GM23338 (cell line): ENCODE measurements around the gene TMEM204. TPM values are rescaled to one million over a fixed set of nuclear protein-coding genes. Genes with fewer than 3 reads are reported as not detected.

ENCODE experiments used
- ATAC-seq: fragments of 200-7000 bp; cut with Tn5 transposase; 3 replicates; pipeline ENCODE4 v1.9.1; 2020
- DNase-seq: peaks from one replicate; pipeline ENCODE4 v3.0.0-alpha.2; 2015; ENCODE audit warnings: low spot score
- H2AFZ ChIP-seq: fragments of 200-600 bp; sonication (generic); 2 replicates; pipeline ENCODE4 v1.8.0; 2016; ENCODE audit warnings: antibody characterized with exemption, mild to moderate bottlenecking, moderate library complexity
- H3F3A ChIP-seq: fragments of 200-600 bp; sonication (generic); replicated peaks from 2 replicates; pipeline ENCODE4 v1.8.0; 2017; ENCODE audit warnings: antibody characterized with exemption, mixed run types, low read depth
- H3K27ac ChIP-seq: fragments of 200-600 bp; sonication (generic); 2 replicates; pipeline ENCODE4 v1.6.1; 2016; ENCODE audit warnings: low read depth
- H3K27me3 ChIP-seq: fragments of 200-600 bp; sonication (generic); 2 replicates; pipeline ENCODE4 v1.8.0; 2016; ENCODE audit warnings: mild to moderate bottlenecking, mixed run types, moderate library complexity; ENCODE audit not compliant: insufficient read depth
- H3K36me3 ChIP-seq: fragments of 200-600 bp; sonication (generic); 2 replicates; pipeline ENCODE4 v1.8.0; 2016; ENCODE audit warnings: mild to moderate bottlenecking; ENCODE audit not compliant: insufficient read depth
- H3K4me1 ChIP-seq: fragments of 200-600 bp; sonication (generic); 2 replicates; pipeline ENCODE4 v1.8.0; 2016; ENCODE audit warnings: mild to moderate bottlenecking, moderate library complexity; ENCODE audit not compliant: insufficient read depth
- H3K4me2 ChIP-seq: fragments of 200-600 bp; sonication (generic); 2 replicates; pipeline ENCODE4 v1.7.1; 2017; ENCODE audit warnings: mixed run types
- H3K4me3 ChIP-seq: fragments of 200-600 bp; sonication (generic); 2 replicates; pipeline ENCODE4 v1.6.1; 2016; ENCODE audit warnings: mixed run types
- H3K79me2 ChIP-seq: fragments of 200-600 bp; sonication (generic); replicated peaks from 2 replicates; pipeline ENCODE4 v1.8.0; 2017; ENCODE audit warnings: mild to moderate bottlenecking; ENCODE audit not compliant: insufficient read depth
- H3K9me2 ChIP-seq: fragments of 200-600 bp; sonication (generic); 2 replicates; pipeline ENCODE4 v1.8.0; 2017; ENCODE audit not compliant: insufficient read depth
- H4K20me1 ChIP-seq: fragments of 200-600 bp; sonication (generic); replicated peaks from 2 replicates; pipeline ENCODE4 v1.8.0; 2017; ENCODE audit warnings: mild to moderate bottlenecking; ENCODE audit not compliant: insufficient read depth
- H3K27ac Mint-ChIP-seq: 2 replicates; pipeline ENCODE4 v1.8.0; 2020; ENCODE audit warnings: inconsistent platforms, mild to moderate bottlenecking, moderate library complexity, mixed read lengths
- H3K27me3 Mint-ChIP-seq: 3 replicates; pipeline ENCODE4 v1.8.0; 2022; ENCODE audit warnings: low read depth, mild to moderate bottlenecking, moderate library complexity, mixed read lengths, inconsistent platforms; ENCODE audit not compliant: insufficient read depth, poor library complexity
- H3K36me3 Mint-ChIP-seq: 3 replicates; pipeline ENCODE4 v1.8.0; 2021; ENCODE audit warnings: low read depth, mild to moderate bottlenecking, inconsistent platforms, moderate library complexity, mixed read lengths
- H3K4me1 Mint-ChIP-seq: 3 replicates; pipeline ENCODE4 v1.8.0; 2020; ENCODE audit warnings: mild to moderate bottlenecking, inconsistent platforms, mixed read lengths
- H3K4me3 Mint-ChIP-seq: 3 replicates; pipeline ENCODE4 v1.8.0; 2021; ENCODE audit warnings: moderate library complexity, mild to moderate bottlenecking, inconsistent platforms, mixed read lengths
- H3K9me3 Mint-ChIP-seq: 3 replicates; pipeline ENCODE4 v1.8.0; 2020; ENCODE audit warnings: moderate library complexity, mild to moderate bottlenecking, inconsistent platforms, mixed read lengths
- CREB1 ChIP-seq: fragments of 250-450 bp; sonication (Bioruptor Pico); IDR thresholded peaks from 2 replicates; pipeline ENCODE4 v1.5.0; 2020; ENCODE audit warnings: low read depth, mild to moderate bottlenecking, moderate library complexity
- EZH2 ChIP-seq: fragments of 200-600 bp; sonication (generic); IDR thresholded peaks from one replicate; pipeline ENCODE4 v1.8.0; 2017; ENCODE audit warnings: antibody characterized with exemption, mild to moderate bottlenecking, low read depth; ENCODE audit not compliant: unreplicated experiment
- EZH2phosphoT487 ChIP-seq: fragments of 200-600 bp; sonication (generic); IDR thresholded peaks from one replicate; pipeline ENCODE4 v1.8.1; 2018; ENCODE audit warnings: antibody characterized with exemption; ENCODE audit not compliant: unreplicated experiment
- JUNB ChIP-seq: IDR thresholded peaks from one replicate; pipeline ENCODE4 v1.6.1; 2016; ENCODE audit warnings: antibody characterized with exemption; ENCODE audit not compliant: unreplicated experiment
- NANOG ChIP-seq: IDR thresholded peaks from 2 replicates; pipeline ENCODE4 v1.6.1; 2016; ENCODE audit warnings: antibody characterized with exemption, borderline replicate concordance
- POLR2AphosphoS5 ChIP-seq: IDR thresholded peaks from 2 replicates; pipeline ENCODE4 v1.6.1; 2016; ENCODE audit warnings: antibody characterized with exemption, low read depth
- ZNF114 ChIP-seq: fragments of 250-450 bp; sonication (Bioruptor Pico); IDR thresholded peaks from 2 replicates; pipeline ENCODE4 v1.5.0; 2020; ENCODE audit warnings: mild to moderate bottlenecking, moderate library complexity
- ZNF331 ChIP-seq: fragments of 250-450 bp; sonication (Bioruptor Pico); IDR thresholded peaks from 2 replicates; pipeline ENCODE4 v1.5.0; 2020; ENCODE audit warnings: low read depth, mild to moderate bottlenecking, moderate library complexity
- polyA plus RNA-seq: library from polyadenylated mRNA; unstranded; fragments of >200 nt; fragmentation: Nextera tagmentation; extraction: Ambion mirVana; gene quantifications from 2 replicates; pipeline ENCODE4 v1.2.1, GENCODE V29; 2016
- total RNA-seq: library from RNA; depleted of rRNA; stranded (reverse); fragments of >200 nt; shearing (Covaris generic); gene quantifications from 2 replicates; pipeline ENCODE4 v1.2.3, GENCODE V29; 2014
- TF ChIP-seq, protein P1 (sequence below): fragments of 250-450 bp; sonication (Bioruptor Pico); IDR thresholded peaks from 2 replicates; pipeline ENCODE4 v1.5.0; 2020; ENCODE audit warnings: mild to moderate bottlenecking, moderate library complexity
- TF ChIP-seq, protein P2 (sequence below): IDR thresholded peaks from one replicate; pipeline ENCODE4 v1.6.1; 2018; ENCODE audit warnings: antibody characterized with exemption; ENCODE audit not compliant: unreplicated experiment

Gene TMEM204
- total and polyA plus RNA-seq, 2 experiments from 2014 or later = 0.14 to 0.21 TPM

DNA sequence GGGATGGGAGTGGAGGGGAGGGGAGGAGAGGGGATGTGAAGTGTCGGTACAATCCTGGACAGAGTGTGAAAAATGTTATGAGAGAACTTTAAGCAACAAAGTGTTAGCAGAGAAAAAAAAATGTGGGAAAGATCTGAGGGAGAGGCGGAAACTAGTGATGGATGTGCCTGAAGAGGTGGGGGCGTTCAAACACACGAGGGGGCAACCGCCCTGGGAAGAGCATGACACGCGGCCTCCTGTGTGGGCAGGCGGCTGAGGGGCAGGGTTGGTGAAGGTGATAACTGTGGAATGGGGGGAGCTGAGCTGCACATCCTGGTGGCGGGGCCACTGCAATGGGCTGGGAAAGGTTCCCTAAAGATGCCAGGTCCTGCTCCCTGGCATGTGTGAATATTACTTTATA lies 48.3 kb downstream of the TMEM204 start:
- Histone ChIP-seq H3F3A (no peaks in the 10 kb centered on the region), H3K79me2 (no peaks in the 10 kb centered on the region), H3K4me3 (no peak overlapping the region), H3K4me1 (no peaks in the 10 kb centered on the region), H3K36me3 (no peaks in the 10 kb centered on the region), H3K9me2 (no peaks in the 10 kb centered on the region), H2AFZ (no peak overlapping the region), H4K20me1 (0 out of 2 replicates have a peak, but pooled peaks cover 2% of the 10 kb centered on the region), H3K27me3 (no peaks in the 10 kb centered on the region), H3K27ac (no peak overlapping the region), H3K4me2 (no peak overlapping the region)
- peaks cover 61% of the 10 kb centered on the region for H3K36me3 Mint-ChIP-seq
- no peak for DNase-seq
- H3K27me3 Mint-ChIP-seq = no peaks in the 10 kb centered on the region
- no peaks in the 10 kb centered on the region for H3K9me3 Mint-ChIP-seq
- TF ChIP-seq, protein P1, sequence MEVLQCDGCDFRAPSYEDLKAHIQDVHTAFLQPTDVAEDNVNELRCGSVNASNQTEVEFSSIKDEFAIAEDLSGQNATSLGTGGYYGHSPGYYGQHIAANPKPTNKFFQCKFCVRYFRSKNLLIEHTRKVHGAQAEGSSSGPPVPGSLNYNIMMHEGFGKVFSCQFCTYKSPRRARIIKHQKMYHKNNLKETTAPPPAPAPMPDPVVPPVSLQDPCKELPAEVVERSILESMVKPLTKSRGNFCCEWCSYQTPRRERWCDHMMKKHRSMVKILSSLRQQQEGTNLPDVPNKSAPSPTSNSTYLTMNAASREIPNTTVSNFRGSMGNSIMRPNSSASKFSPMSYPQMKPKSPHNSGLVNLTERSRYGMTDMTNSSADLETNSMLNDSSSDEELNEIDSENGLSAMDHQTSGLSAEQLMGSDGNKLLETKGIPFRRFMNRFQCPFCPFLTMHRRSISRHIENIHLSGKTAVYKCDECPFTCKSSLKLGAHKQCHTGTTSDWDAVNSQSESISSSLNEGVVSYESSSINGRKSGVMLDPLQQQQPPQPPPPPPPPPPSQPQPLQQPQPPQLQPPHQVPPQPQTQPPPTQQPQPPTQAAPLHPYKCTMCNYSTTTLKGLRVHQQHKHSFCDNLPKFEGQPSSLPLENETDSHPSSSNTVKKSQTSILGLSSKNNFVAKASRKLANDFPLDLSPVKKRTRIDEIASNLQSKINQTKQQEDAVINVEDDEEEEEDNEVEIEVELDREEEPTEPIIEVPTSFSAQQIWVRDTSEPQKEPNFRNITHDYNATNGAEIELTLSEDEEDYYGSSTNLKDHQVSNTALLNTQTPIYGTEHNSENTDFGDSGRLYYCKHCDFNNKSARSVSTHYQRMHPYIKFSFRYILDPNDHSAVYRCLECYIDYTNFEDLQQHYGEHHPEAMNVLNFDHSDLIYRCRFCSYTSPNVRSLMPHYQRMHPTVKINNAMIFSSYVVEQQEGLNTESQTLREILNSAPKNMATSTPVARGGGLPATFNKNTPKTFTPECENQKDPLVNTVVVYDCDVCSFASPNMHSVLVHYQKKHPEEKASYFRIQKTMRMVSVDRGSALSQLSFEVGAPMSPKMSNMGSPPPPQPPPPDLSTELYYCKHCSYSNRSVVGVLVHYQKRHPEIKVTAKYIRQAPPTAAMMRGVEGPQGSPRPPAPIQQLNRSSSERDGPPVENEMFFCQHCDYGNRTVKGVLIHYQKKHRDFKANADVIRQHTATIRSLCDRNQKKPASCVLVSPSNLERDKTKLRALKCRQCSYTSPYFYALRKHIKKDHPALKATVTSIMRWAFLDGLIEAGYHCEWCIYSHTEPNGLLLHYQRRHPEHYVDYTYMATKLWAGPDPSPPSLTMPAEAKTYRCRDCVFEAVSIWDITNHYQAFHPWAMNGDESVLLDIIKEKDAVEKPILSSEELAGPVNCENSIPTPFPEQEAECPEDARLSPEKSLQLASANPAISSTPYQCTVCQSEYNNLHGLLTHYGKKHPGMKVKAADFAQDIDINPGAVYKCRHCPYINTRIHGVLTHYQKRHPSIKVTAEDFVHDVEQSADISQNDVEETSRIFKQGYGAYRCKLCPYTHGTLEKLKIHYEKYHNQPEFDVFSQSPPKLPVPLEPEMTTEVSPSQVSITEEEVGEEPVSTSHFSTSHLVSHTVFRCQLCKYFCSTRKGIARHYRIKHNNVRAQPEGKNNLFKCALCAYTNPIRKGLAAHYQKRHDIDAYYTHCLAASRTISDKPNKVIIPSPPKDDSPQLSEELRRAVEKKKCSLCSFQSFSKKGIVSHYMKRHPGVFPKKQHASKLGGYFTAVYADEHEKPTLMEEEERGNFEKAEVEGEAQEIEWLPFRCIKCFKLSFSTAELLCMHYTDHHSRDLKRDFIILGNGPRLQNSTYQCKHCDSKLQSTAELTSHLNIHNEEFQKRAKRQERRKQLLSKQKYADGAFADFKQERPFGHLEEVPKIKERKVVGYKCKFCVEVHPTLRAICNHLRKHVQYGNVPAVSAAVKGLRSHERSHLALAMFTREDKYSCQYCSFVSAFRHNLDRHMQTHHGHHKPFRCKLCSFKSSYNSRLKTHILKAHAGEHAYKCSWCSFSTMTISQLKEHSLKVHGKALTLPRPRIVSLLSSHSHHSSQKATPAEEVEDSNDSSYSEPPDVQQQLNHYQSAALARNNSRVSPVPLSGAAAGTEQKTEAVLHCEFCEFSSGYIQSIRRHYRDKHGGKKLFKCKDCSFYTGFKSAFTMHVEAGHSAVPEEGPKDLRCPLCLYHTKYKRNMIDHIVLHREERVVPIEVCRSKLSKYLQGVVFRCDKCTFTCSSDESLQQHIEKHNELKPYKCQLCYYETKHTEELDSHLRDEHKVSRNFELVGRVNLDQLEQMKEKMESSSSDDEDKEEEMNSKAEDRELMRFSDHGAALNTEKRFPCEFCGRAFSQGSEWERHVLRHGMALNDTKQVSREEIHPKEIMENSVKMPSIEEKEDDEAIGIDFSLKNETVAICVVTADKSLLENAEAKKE (CRISPR knock-in tag) = no peak
- TF ChIP-seq NANOG (no peak), ZNF114 (CRISPR knock-in tag) (no peak), POLR2AphosphoS5 (no peak), JUNB (no peak), EZH2phosphoT487 (no peak), CREB1 (CRISPR knock-in tag) (no peak), EZH2 (no peak), ZNF331 (CRISPR knock-in tag) (no peak)
- TF ChIP-seq, protein P2, sequence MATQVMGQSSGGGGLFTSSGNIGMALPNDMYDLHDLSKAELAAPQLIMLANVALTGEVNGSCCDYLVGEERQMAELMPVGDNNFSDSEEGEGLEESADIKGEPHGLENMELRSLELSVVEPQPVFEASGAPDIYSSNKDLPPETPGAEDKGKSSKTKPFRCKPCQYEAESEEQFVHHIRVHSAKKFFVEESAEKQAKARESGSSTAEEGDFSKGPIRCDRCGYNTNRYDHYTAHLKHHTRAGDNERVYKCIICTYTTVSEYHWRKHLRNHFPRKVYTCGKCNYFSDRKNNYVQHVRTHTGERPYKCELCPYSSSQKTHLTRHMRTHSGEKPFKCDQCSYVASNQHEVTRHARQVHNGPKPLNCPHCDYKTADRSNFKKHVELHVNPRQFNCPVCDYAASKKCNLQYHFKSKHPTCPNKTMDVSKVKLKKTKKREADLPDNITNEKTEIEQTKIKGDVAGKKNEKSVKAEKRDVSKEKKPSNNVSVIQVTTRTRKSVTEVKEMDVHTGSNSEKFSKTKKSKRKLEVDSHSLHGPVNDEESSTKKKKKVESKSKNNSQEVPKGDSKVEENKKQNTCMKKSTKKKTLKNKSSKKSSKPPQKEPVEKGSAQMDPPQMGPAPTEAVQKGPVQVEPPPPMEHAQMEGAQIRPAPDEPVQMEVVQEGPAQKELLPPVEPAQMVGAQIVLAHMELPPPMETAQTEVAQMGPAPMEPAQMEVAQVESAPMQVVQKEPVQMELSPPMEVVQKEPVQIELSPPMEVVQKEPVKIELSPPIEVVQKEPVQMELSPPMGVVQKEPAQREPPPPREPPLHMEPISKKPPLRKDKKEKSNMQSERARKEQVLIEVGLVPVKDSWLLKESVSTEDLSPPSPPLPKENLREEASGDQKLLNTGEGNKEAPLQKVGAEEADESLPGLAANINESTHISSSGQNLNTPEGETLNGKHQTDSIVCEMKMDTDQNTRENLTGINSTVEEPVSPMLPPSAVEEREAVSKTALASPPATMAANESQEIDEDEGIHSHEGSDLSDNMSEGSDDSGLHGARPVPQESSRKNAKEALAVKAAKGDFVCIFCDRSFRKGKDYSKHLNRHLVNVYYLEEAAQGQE = no peak
- H3K4me1 Mint-ChIP-seq = no peaks in the 10 kb centered on the region
- ATAC-seq = no peak
- no peak overlapping the region for H3K4me3 Mint-ChIP-seq
- no peak overlapping the region for H3K27ac Mint-ChIP-seq
